Sigmoid colon (tissue), 4 donors: ENCODE results near the gene PMM1.

Experiments
- EP300 ChIP-seq, 4 donors: sonication (generic); formaldehyde crosslinking; IDR thresholded peaks; one replicate each; pipeline ENCODE4 v1.6.1; 2017; ENCODE audit warnings: antibody characterized with exemption in 4 of 4
- POLR2A ChIP-seq, 2 donors: fragments of 450-650 bp; IDR thresholded peaks; one replicate each; pipeline ENCODE4 v1.6.1; 2016; ENCODE audit warnings: antibody characterized with exemption in 2 of 2, mild to moderate bottlenecking in 2 of 2, moderate library complexity in 2 of 2
- POLR2AphosphoS5 ChIP-seq, 4 donors: sonication (generic); formaldehyde crosslinking; IDR thresholded peaks; one replicate each; pipeline ENCODE4 v1.6.1; 2017; ENCODE audit warnings: antibody characterized with exemption in 4 of 4
- TF ChIP-seq, protein P1 (sequence below), 4 experiments: fragments of 450-650 bp in 3 of 4; fragments of 200-600 bp in 1 of 4; IDR thresholded peaks; one replicate each; pipeline ENCODE4 v1.5.1; 2016 to 2019; ENCODE audit warnings: antibody characterized with exemption in 4 of 4, mild to moderate bottlenecking in 3 of 4, moderate library complexity in 2 of 4

DNA sequence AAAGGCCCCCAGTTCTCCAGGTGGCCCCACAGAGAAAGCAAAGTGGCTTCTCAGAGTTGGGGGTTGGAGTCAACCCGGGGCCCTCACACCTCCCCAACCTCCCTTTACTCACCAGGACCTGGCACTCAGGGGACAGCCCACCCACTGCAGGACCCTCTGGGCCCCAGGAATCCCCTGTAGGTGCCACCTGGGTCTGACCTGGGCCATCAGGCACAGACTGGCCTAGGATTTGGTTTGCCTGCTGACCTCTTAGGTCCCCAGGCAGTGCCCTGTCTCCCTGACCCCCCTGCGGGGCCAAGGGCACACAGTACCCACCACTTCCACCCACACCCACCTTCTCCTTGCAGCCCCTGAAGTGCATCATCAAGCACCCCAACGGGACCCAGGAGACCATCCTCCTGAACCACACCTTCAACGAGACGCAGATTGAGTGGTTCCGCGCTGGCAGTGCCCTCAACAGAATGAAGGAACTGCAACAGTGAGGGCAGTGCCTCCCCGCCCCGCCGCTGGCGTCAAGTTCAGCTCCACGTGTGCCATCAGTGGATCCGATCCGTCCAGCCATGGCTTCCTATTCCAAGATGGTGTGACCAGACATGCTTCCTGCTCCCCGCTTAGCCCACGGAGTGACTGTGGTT, 61.4 kb downstream of the PMM1 start:
- TF ChIP-seq, protein P1, sequence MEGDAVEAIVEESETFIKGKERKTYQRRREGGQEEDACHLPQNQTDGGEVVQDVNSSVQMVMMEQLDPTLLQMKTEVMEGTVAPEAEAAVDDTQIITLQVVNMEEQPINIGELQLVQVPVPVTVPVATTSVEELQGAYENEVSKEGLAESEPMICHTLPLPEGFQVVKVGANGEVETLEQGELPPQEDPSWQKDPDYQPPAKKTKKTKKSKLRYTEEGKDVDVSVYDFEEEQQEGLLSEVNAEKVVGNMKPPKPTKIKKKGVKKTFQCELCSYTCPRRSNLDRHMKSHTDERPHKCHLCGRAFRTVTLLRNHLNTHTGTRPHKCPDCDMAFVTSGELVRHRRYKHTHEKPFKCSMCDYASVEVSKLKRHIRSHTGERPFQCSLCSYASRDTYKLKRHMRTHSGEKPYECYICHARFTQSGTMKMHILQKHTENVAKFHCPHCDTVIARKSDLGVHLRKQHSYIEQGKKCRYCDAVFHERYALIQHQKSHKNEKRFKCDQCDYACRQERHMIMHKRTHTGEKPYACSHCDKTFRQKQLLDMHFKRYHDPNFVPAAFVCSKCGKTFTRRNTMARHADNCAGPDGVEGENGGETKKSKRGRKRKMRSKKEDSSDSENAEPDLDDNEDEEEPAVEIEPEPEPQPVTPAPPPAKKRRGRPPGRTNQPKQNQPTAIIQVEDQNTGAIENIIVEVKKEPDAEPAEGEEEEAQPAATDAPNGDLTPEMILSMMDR (IDR thresholded peaks at IDR 0.05): no peak
- no peak for TF ChIP-seq POLR2A (IDR thresholded peaks at IDR 0.05)
- no peak for TF ChIP-seq POLR2AphosphoS5 (IDR thresholded peaks at IDR 0.05)
- TF ChIP-seq EP300 (IDR thresholded peaks at IDR 0.05): no peak
